Endothelial cell of umbilical vein (primary cell): ENCODE results near the gene ALDH8A1. TPM values are rescaled to one million over a fixed set of nuclear protein-coding genes. Genes with fewer than 3 reads are reported as not detected.

Experiments
- BruUV-seq: library from RNA; stranded (reverse); fragments of 400-500 nt; replicated peaks from 2 replicates; lab custom pipeline; 2021; lab: Mats Ljungman, UMichigan
- CTCF ChIA-PET: fragments of 300-600, 350-600 bp; sonication (Branson Sonifier 250); formaldehyde crosslinking; loops from one replicate; lab custom pipeline; 2021; ENCODE audit warnings: antibody characterized with exemption, inconsistent platforms; lab: Charles Lee
- POLR2A ChIA-PET: fragments of 300-600, 350-600 bp; sonication (Branson Sonifier 250); formaldehyde crosslinking; loops from one replicate; lab custom pipeline; 2021; ENCODE audit warnings: antibody characterized with exemption, inconsistent platforms; lab: Charles Lee
- DNase-seq: peaks from one replicate; pipeline ENCODE4 v3.0.0-alpha.2; 2011; ENCODE audit warnings: low read depth, low spot score
- FAIRE-seq: peaks from 2 replicates; lab custom pipeline; 2011; peaks lifted over from hg19 to GRCh38; lab: Jason Lieb, UNC
- H2AFZ ChIP-seq: 2 replicates; pipeline ENCODE4 v1.6.0; 2012; ENCODE audit warnings: low read depth, low read length, control low read depth, inconsistent platforms
- H3K27ac ChIP-seq: 2 replicates; pipeline ENCODE4 v1.5.1; 2011; ENCODE audit warnings: low read depth, mild to moderate bottlenecking, control low read depth, low read length, moderate library complexity; ENCODE audit not compliant: insufficient read depth
- H3K27me3 ChIP-seq, 2 experiments: 2 replicates each; pipeline versions ENCODE4 v1.6.0 to v1.6.1; 2011; ENCODE audit warnings: low read length in 2 of 2, mixed read lengths in 1 of 2; ENCODE audit not compliant: control insufficient read depth in 2 of 2, insufficient read depth in 2 of 2
- H3K36me3 ChIP-seq, 2 experiments: 2 replicates in 1 of 2; 3 replicates in 1 of 2; pipeline ENCODE4 v1.5.1; 2011; ENCODE audit warnings: low read length in 2 of 2, mild to moderate bottlenecking in 1 of 2, moderate library complexity in 1 of 2; ENCODE audit not compliant: control insufficient read depth in 2 of 2, insufficient read depth in 2 of 2; ENCODE audit errors: extremely low read depth in 1 of 2
- H3K4me1 ChIP-seq: 3 replicates; pipeline ENCODE4 v1.5.1; 2011; ENCODE audit warnings: mild to moderate bottlenecking, low read length; ENCODE audit not compliant: control insufficient read depth, insufficient read depth; ENCODE audit errors: extremely low read depth
- H3K4me2 ChIP-seq: 2 replicates; pipeline ENCODE4 v1.6.1; 2011; ENCODE audit warnings: low read length, control low read depth, mixed read lengths; ENCODE audit not compliant: insufficient read depth
- H3K4me3 ChIP-seq, 3 experiments: fragments of 200-600 bp in 1 of 3; sonication (generic), shearing (Covaris generic) in 1 of 3; replicated peaks in 1 of 3; 2 replicates each; pipeline ENCODE4 v1.5.1; 2011 to 2016; ENCODE audit warnings: control low read depth in 3 of 3, low read length in 3 of 3, mild to moderate bottlenecking in 2 of 3, inconsistent platforms in 1 of 3, low read depth in 1 of 3, moderate library complexity in 1 of 3; ENCODE audit not compliant: insufficient read depth in 1 of 3
- H3K79me2 ChIP-seq: 2 replicates; pipeline ENCODE4 v1.6.0; 2012; ENCODE audit warnings: low read length, inconsistent platforms; ENCODE audit not compliant: control insufficient read depth, insufficient read depth
- H3K9ac ChIP-seq: replicated peaks from 2 replicates; pipeline ENCODE3; 2011; ENCODE audit warnings: low read length, control low read depth; ENCODE audit not compliant: insufficient read depth; ENCODE audit errors: extremely low read depth
- H3K9me1 ChIP-seq: replicated peaks from 3 replicates; pipeline ENCODE4 v1.6.0; 2011; ENCODE audit warnings: mild to moderate bottlenecking, low read length; ENCODE audit not compliant: control insufficient read depth, insufficient read depth; ENCODE audit errors: extremely low read depth
- H3K9me3 ChIP-seq: replicated peaks from 2 replicates; pipeline ENCODE4 v1.5.1; 2012; ENCODE audit warnings: low read length, inconsistent platforms; ENCODE audit not compliant: control insufficient read depth, insufficient read depth
- H4K20me1 ChIP-seq: replicated peaks from 2 replicates; pipeline ENCODE3; 2011; ENCODE audit warnings: mild to moderate bottlenecking, low read length; ENCODE audit not compliant: control insufficient read depth, insufficient read depth; ENCODE audit errors: extremely low read depth
- CTCF ChIP-seq, 2 donors: IDR thresholded peaks; 1 replicate in 1 of 2; 2 replicates in 1 of 2; pipeline ENCODE4 v1.5.1; 2011; ENCODE audit warnings: low read length in 2 of 2, mild to moderate bottlenecking in 2 of 2, moderate library complexity in 2 of 2, control low read depth in 1 of 2, inconsistent platforms in 1 of 2, low read depth in 1 of 2; ENCODE audit not compliant: insufficient read depth in 1 of 2; ENCODE audit errors: extremely low read depth in 1 of 2
- EZH2 ChIP-seq: IDR thresholded peaks from 2 replicates; pipeline ENCODE4 v1.6.1; 2012; ENCODE audit warnings: borderline replicate concordance, low read depth, mild to moderate bottlenecking, moderate library complexity, low read length, inconsistent platforms; ENCODE audit not compliant: severe bottlenecking
- FOS ChIP-seq: IDR thresholded peaks from 2 replicates; pipeline ENCODE4 v1.6.1; 2011; ENCODE audit warnings: mild to moderate bottlenecking, low read length, moderate library complexity, borderline replicate concordance; ENCODE audit not compliant: insufficient read depth
- GATA2 ChIP-seq: IDR thresholded peaks from 2 replicates; pipeline ENCODE4 v1.7.0; 2011; ENCODE audit warnings: low read depth, mild to moderate bottlenecking, moderate library complexity, mixed read lengths, low read length; ENCODE audit not compliant: insufficient read length, insufficient read depth
- JUN ChIP-seq: IDR thresholded peaks from 2 replicates; pipeline ENCODE4 v1.6.1; 2011; ENCODE audit warnings: borderline replicate concordance, low read depth; ENCODE audit not compliant: insufficient read length, insufficient read depth
- MAX ChIP-seq: IDR thresholded peaks from 2 replicates; pipeline ENCODE4 v1.6.1; 2011; ENCODE audit not compliant: insufficient read depth, insufficient read length
- MYC ChIP-seq: IDR thresholded peaks from one replicate; pipeline ENCODE4 v1.6.1; 2011; ENCODE audit warnings: mild to moderate bottlenecking, low read depth, low read length
- POLR2A ChIP-seq: IDR thresholded peaks from 2 replicates; pipeline ENCODE4 v1.6.1; 2012; ENCODE audit warnings: low read depth, mild to moderate bottlenecking, control low read depth, low read length
- dilution Hi-C: fragments of 300-500 bp; cut with MboI; formaldehyde crosslinking; loops from one replicate; pipeline ENCODE4 v1.15.0; 2019; ENCODE audit warnings: low sequenced_read_pairs; ENCODE audit not compliant: extremely low pct_ligation_motif_present
- intact Hi-C: fragments of 100-400 bp; cut with micrococcal nuclease; formaldehyde crosslinking; loops from one replicate; pipeline ENCODE4 v1.10.0; 2022
- microRNA-seq: library from miRNA; unstranded; fragments of <30 nt; microRNA quantifications from one replicate; pipeline ENCODE4 v1.2.0, GENCODE V29; 2021; ENCODE audit warnings: borderline number of aligned reads, borderline replicate concordance
- polyA plus RNA-seq, 4 experiments: library from polyadenylated mRNA; depleted of rRNA in 3 of 4; stranded (reverse) in 3 of 4; unstranded in 1 of 4; fragments of >200 nt; gene quantifications; 2 replicates each; pipeline versions ENCODE4 v1.2.1 to v1.2.3, GENCODE V29; 2011 to 2012; ENCODE audit warnings: missing spikeins in 1 of 4
- total RNA-seq: library from RNA; stranded (reverse); gene quantifications from 2 replicates; pipeline ENCODE4 v1.2.3, GENCODE V29; 2021

Gene ALDH8A1
- total and polyA plus RNA-seq, 2 donors (not counting 3 experiments of a cell fraction or from before 2014, with no cell fraction given) = 0.08 to 0.95 TPM

DNA sequence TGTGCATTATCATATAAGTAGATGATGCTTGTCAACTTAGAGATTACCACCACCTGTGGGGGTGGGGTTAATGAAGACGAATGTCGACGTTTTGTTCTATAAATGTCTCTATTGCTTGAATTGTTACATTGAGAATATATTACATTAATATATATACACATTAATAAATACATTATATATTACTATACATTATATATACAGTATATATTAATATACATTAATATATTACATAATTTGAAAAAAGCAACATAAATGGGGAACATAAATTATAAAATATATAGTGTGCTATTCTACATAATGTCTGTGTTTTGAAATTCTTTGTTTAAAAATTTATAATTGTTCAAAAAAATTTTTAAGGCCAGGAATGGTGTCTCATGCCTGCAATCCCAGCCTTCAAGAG lies 81.1 kb downstream of the ALDH8A1 start:
- no peaks in the 10 kb centered on the region for H3K36me3 ChIP-seq
- H3K9ac ChIP-seq = no peak overlapping the region
- no peaks in the 10 kb centered on the region for H3K4me1 ChIP-seq
- H4K20me1 ChIP-seq = no peaks in the 10 kb centered on the region
- dilution Hi-C loops = no loop called here
- no peak overlapping the region for H3K4me2 ChIP-seq
- TF ChIP-seq FOS (no peak), MAX (no peak), POLR2A (no peak), GATA2 (no peak), JUN (no peak), CTCF (IDR thresholded peaks at IDR 0.05; ENCODE audit: extremely low read depth in 1 of 2, insufficient read depth in 1 of 2, low read depth in 1 of 2, low read length in 2 of 2) (no peak), MYC (no peak), EZH2 (no peak)
- no peaks in the 10 kb centered on the region for H3K9me3 ChIP-seq
- no peaks in the 10 kb centered on the region for H3K9me1 ChIP-seq
- H3K4me3 ChIP-seq = no peak overlapping the region
- CTCF ChIA-PET = interaction anchor here (1.2 to 1.4 kb wide), 2 partner anchors 45 to 72 kb away, joined by 3 to 5 read pairs; no protein-coding TSS in a partner anchor
- H2AFZ ChIP-seq = no peak overlapping the region
- FAIRE-seq (no peak), DNase-seq (no peak)
- H3K27ac ChIP-seq = no peak overlapping the region
- H3K27me3 ChIP-seq = no peaks in the 10 kb centered on the region
- no TSS peak for BruUV-seq
- POLR2A ChIA-PET = no interaction called here
- no peaks in the 10 kb centered on the region for H3K79me2 ChIP-seq
- intact Hi-C loops = no loop called here

Small RNA genes within 50 kb of the gene (microRNA-seq; reads per million reads assigned to microRNA genes)
- gene MIR3662 = 2.3 reads per million

Other genes starting within 250 kb of the ALDH8A1 start
- 74.6 and 77.0 TPM in 2 replicates for gene HBS1L, start 104.7 kb upstream of the ALDH8A1 start, total RNA-seq
- gene HBS1L, start 104.7 kb upstream of the ALDH8A1 start, polyA plus RNA-seq = 18.6 and 23.7 TPM in 2 replicates
- gene MYB, start 231.2 kb upstream of the ALDH8A1 start, total RNA-seq = 0.53 and 0.58 TPM in 2 replicates
- gene MYB, start 231.2 kb upstream of the ALDH8A1 start, polyA plus RNA-seq = 0.10 and 0.14 TPM in 2 replicates